GM19023 (cell line): ENCODE data around the gene IER5.
"Not testable (repeated sequence)": the region's sequence is repeated elsewhere in the genome, so short reads cannot be mapped to it uniquely, and the experiment has no call there.

Experiments
- ATAC-seq: cut with Tn5 transposase; IDR thresholded peaks from one replicate; pipeline ENCODE4 v1.9.1; 2021; ENCODE audit warnings: mild to moderate bottlenecking, moderate library complexity; ENCODE audit not compliant: unreplicated experiment

Gene IER5

DNA sequence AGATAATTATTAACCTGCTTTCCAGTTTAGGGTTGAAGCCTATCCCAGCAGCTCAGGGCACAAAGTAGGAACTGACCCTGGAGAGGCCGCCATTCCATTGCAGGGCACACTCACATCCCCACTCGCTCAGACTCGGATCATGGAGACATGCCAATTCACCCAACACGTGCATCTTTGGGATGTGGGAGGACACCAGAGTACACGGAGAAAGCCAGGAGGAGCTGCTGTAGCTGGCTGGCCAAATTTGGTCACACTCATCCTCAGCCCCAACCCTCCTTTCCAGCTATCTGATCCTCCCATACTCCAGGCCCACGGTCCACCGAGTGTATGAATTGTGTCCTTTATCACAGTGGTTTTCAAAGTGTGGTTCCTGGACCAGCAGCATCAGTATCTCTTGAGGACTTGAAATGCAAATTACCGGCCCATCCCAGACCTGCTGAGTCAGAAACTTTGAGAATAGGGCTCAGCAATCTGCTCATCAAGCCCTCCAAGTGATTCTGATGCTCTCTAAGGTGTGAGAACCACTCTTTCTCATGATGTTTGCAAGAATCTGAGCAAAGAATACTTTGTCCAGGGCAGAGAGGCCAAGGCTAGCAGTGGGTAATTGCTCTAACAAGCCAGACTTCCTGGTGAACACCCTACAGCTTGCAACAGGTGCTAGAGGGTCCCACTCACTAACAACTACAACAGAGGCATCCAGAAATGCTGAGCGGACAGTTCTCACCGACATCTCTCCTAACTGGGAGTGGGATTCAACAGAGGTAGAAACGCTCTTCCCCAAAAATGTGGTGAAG, 26.3 kb downstream of the IER5 start:
- ATAC-seq: no peak

DNA sequence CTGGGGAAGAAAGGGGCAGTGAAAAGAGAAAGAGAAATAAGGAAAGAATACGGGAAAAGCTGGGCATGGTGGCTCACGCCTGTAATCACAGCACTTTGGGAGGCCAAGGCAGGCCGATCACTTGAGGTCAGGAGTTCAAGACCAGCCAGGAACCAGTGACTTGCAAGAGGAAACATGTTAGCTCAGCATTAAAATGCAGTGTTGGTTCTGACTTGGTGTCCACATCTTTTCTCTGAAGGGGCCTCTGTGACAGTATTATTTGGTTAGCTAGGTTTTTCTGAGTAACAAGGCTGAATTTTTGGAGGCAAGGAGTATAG, 26.8 kb downstream of the IER5 start:
- ATAC-seq: no peak

DNA sequence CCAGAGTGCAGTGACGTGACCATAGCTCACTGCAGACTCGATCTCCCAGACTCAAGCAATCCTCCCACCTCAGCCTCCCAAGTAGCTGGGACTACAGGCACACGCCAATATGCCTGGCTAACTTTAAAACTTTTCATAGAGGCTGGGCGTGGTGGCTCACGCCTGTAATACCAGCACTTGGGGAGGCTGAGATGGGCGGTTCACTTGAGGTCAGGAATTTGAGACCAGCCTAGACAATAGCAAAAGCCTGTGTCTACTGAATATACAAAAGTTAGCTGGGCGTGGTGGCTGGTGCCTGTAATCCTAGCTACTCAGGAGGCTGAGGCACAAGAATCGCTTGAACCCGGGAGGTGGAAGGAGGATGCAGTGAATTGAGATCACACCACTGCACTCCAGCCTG, 27.5 kb downstream of the IER5 start:
- ATAC-seq: not testable (repeated sequence)

DNA sequence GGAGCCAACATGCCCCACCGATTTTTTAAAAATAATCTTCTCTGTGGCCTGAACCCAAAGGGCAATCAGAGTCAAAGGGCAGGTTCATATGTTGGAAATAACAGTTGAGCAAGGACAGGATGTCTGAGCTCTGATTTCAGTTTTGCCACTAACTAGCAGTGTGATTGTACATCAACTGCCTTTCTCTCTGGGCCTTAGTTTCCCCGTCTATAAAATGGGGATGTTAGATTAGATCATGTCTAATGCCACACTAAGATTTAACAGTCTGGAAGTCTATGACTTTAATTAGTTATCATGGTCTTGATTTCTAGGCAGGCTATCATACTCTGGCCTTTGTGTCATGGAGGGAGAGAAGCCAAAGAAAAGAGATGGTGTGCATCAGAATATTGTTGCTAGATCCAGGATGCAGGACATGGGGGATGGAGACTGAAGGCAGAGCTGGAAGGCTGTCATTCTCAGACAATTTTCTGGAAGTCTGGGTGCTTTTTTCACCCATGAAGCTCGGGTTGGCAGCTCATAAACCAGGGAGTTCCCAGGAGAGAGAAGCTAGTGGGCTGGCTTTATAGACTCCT, 28.4 kb downstream of the IER5 start:
- no peak for ATAC-seq

DNA sequence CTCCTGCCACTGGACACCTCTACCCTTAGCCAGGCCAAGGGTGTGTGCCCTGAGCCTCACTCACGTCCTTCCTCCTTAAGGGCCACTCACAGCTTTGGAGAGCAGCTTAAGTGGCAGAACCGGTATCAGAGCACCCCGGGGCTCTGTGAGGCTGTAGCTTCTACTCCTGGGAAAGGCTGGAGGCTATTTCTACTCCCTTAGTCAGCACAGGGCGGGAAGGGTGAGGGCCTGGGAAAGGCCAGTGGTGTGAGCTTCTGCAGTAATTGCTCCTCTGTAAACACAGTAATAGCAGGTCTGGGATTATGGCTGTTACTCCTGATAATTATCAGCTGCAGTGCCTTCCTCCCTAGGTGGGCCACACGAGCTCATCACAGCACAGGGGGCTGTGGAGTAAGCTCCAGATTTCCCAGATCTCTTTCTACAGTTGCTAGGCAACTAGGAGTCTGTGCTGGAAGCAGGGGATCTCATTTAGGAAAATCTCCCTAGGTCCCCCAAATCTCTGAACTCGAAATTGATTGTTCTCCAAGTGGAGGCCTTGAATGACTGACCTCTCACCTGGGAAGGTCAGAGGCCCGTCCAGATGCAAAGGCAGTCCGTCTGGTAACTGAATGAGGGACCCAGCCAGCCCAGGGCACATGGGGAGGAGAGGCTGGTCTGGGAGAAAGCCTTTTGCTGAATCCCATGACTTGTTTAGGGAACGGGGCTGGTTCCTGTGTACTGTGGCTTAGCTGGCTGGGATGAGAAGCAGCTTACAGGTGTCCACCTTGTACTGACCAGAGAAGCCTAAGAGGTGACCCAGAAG, 29.3 kb downstream of the IER5 start:
- no peak for ATAC-seq

DNA sequence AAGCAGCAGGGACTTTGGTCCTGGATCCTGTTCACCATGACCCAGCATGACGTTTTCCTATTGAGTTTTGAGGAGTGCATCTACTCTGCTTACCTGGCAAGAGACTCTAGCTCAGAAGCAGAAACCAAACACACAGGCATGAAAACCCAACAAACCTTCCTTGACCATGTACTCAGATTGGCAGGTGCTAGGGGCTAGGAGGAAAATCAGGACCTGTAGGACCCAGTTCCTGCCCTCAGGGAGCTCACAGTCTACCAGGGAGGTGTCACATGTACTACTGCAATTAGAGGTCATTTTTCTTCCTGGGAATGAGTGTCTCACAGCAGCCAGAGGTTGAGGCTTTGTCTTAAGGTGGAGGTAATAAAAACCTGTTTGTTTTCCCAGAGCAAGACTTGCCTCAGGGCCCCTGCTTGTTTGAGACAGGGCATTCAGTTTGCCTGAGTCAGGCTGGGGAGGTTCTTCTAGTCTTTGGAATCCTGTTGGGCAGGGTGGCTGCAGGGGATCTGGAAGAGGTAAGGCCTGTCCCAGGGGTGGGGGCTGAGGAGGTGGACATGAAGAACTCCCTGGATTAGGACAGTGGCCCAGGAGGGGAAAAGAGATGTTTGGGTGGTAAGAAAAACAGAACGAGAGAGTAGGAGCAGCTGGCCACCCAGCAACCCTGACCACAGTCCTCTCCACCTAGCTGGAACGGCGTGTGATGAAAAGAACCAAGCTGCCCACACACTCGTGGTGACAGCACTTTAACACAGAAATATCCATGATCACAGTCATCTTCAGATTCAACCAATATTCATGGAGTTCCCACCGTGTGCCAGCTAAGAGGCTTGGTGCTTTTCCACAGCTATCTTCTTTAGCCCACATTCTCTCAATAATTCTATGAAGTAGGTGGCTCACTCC, 30.8 kb downstream of the IER5 start:
- no peak for ATAC-seq

DNA sequence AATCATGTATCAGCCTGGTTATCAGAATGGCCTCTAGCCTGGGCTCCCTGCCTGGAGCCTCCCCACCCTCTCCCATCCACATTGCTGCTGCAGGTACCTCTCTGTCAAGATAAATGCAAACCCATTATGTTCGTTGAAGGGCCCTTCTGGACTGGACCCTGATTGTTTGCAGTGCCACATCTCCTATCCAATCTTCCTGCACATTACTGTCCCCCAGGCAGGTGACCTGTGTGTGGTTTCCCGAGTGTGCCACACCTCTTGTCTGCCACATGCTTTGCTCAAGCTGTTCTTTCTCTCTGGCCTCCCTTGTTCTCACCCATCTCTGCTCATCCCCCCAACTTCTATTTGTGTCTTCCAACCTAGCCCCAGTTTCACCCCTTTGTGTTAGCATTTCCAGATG, 32.4 kb downstream of the IER5 start:
- no peak for ATAC-seq

DNA sequence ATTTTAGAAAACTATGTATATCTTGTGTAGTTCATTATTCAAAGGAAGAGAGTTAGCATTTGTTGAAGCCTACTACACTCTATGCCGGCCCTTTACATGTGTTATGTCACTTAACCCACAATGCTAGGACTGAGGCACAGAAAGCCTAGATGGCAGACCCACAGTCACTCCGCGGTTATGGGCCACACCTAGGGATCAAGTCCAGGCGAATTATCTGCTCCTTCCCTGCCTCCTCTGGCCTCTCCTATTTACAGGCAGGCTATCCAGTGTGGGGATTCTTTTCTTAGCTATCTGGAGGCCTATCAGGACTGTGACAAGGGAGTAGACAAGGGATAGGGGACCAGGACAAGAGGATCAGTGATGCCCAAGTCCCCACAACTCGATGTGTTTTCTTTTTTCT, 33.0 kb downstream of the IER5 start:
- ATAC-seq: no peak

DNA sequence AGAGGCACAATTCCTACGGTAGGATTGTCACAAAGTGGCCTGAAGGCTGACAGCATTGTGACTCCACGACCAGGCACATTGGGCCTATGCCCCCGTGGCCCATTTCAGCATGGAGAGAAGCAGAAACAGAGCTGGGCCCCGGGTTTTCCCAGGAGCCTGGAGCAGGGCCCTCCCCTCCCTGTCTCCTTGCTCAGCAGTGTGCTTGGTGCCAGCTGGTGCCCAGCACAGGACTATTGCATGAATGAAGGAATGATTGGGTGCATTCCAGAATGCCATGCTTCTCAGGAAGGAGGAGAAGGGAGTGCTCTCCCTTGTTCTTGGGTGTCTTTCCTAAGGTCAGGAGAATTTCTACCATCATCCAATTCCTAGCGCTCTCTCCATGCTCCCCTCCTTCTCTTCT, 33.7 kb downstream of the IER5 start:
- no peak for ATAC-seq

DNA sequence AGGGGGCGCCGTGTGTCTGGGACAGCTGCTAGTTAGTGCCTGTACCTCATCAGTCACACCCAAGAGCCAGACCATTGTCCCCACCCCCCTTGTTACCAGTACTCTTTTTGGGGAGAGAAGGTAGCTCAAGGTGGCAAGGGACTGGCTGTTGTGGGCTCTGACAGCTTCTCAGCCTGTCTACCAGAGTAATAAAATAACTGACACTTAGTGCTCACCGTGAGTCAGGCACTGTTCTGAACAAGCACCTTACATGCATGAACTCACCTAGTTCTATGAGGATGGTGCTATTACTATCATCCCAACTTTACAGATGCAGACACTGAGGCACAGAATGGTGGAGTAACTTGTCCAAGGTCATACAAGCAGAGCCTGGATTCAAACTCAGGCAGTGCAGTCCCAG, 34.7 kb downstream of the IER5 start:
- no peak for ATAC-seq

DNA sequence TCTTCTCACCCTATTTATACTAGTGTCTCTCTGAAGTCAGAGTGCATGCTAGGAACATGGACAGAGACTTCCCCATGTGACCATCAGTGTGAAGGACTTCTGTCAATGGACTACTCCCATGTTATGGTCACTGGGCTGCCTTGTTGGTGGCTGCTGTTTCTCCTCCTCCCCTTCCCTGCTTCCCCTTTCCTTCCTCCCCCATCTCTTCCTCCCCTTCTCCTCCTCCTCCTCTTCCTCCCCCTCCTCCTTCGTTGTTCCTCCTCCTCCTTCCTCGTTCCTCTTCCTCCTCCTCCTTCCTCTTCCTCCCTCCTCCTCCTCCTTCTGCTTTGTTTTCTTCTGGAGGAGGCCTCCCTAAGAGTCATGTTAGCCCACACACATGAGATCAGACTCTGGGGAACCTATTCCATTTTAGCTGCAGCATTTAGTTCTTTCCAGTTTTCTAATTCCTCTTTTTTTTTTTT, 35.8 kb downstream of the IER5 start:
- ATAC-seq: no peak

DNA sequence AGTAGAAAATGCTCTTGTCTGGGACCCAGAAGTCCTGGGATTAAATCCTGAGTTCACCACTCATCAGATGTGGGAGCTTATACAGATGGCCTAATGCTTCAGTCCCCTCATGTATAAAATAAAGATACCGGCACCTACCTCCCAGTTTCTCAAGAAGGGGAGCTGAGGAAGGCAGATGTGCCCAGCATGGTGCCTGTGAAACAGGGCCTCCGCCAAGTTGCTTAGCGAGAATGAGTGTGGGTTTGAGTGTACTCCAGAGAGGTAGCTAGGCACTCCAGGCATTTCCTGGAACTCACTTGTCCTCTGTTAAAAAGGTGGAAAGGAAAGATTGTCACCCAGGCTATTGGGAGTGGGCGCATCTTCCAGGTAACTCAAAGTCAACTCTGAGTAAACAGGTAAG, 37.8 kb downstream of the IER5 start:
- ATAC-seq: no peak

DNA sequence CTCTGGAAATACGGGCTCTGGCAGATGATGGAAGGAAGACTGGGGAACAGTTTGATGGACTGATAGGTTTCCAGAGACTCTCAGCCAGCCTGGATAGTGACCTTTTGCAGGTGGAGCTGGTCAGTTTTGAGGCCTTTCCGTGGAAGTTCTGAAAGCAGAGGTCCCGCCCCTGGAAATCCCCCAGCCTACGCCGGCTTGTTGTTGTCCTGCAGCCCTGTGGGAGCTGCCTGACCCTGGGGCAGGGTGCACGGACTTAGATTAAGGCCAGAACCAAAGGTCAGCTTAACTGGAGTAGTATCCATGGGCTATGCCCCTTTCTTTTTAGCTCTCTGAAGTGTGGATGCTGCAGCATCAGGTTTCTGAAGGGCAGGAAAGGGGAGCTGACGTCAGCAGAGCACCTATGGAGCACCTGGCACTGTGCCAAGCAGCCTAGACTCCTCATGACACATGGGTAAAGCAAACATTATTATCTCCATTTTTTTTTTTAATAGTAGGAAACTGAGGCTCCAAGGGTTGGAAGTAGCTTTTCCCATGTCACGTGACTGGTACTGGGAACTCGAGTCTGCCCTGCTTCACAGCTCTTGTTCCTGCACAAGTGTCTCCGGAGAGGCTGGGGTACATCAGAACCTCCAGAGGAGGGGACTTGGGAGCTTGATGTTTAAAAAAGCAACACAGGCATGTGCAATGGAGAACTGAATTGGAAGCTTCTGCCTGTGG, 38.5 kb downstream of the IER5 start:
- ATAC-seq: no peak

DNA sequence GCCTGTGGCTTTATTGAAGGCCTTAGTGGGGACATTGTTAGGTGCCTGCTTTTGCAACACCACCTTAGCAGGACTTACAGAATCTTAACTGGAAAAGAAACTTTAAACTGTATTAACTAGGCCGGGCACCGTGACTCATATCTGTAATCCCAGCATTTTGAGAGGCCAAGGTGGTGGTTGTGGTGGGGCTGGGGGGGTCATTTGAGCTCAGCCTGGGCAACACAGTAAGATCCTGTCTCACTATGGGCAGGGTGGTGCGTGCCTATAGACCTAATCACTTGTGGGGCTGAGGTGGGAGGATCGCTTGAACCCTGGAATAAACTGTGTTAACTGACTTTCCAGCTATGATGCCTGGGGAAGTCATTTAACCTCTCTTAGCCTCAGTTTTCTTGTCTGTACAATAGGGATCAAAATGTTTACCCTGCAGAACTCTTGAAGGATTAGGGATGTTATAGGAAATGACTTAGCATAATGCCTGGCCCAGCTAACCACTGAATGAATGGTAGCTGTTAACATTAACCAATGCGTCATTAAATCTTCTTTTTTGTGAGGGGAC, 39.5 kb downstream of the IER5 start:
- ATAC-seq: no peak

DNA sequence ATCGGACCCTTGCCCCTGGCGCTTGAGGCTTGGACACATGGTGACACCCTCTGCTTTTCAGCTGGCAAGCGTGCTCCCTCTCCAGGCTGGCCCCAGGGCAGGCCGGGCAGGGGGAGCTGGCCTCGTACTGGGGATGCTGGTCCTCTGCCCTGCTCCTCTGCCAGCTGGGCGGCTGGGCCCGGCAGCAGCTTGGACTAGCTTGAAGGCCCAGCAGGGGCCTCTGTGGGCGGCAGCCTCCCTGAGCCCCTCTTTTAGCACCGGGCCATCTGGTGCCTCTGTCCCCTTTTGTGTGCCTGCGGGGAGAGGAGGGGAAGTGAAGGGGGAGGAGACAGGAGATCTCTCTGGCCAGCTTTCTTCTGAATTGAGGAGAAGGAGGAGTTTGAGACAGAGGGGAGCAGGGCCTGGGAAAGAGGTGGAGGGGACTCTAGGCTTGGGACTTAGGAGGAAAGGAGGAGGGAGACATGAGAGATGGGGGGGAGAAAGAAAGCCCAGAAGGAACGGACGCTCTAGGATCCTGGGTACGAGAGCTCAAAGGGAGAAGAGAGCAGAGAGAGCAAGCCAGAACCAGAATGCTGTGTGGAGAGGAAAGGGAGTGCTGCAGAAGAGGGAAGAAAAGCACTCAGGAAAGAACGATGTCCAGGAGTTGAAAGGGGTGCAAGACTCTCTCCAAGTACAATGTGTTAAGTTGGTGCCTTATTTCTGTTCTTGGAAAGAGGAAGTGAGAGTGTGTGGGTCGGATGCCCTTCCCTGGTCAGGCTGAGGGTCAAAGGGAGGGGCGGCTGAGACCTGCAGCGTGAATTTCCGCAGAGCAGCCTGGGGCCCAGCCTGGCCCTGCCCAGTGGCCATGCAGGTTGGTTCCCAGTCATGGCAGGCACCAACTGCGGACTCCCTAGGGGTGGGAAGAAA, 40.3 kb downstream of the IER5 start:
- ATAC-seq: peak; percentile 37

DNA sequence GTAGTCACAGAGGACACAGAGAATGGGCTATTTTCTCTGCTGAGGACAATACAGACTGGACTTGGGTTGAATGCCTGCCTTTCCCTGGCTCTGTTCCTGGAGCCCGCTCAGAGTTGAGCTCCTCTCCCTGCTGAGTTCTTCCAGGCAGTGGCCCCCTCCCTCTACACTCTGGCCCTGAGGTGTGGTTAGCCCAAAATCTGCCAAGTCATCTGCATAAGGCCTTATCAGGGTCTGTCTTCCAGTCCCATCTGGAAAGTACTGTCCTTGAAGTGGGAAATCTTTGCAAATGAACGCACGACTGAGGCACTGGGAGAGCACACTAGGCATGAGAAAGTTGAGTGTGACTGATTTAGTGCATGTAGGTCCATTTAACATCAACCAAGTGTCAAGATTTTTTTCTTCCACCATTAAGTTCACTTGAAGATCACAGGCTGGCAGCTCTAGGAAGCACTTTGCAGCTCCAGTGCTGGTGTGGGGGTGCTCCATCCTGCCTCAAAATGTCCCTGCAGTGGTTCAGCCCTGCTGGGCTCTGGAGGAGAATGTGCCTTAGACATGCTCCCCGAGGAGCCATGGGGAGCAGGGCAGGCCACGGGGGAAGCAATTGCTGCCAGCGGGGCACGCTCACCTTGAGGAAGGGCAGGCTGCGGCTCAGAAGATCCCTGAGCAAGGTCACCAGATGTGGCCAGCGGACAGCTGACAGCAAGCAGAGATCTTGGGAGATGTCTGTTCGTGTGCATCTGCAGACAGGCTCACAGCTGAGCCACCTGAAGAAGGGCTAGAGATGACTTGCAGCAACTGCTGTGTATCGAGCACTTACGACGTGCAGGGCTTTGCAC, 41.5 kb downstream of the IER5 start:
- no peak for ATAC-seq

DNA sequence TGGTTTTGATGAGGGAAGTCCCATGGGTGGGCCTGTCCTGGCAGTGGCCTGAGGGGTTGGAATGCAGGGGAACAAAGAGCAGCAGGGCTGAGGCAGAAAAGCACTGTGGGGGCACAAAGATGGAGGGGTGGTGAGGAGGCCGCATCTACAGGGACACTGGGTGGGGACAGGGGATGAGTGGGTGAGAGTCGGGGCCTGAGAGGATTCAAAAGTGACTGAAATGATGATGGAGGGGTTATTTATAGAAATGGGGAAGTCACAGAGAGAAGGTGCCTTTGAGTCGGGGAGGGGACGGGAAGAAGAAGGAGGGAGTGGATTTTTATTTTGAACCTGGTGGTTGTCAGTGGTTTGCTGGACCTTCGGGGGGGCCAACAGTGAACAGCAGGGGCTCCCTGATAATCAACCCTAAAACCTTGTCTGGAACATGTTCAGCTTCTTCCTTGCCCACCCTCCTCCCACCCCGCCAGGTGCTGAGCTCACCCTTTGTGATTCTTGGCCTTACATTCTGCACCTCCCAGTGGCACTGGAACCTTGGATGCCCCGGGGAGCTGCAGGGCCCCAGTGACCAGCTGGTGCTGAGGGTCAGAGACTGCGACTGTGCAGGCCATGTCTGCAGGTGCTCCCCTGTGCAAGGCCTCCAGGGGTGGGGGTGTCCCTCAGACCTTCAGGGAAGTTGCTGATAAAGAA, 42.9 kb downstream of the IER5 start:
- peak; percentile 31 for ATAC-seq
